CD4-positive, alpha-beta T cell treated with Interleukin-12 subunit alpha and Interleukin-12 subunit beta, for 1 hour (primary cell): ENCODE results near the gene SORCS2.

Experiments used
- DNase-seq: peaks from one replicate; pipeline ENCODE4 v3.0.0-alpha.2; 2020

The SORCS2 gene

DNA sequence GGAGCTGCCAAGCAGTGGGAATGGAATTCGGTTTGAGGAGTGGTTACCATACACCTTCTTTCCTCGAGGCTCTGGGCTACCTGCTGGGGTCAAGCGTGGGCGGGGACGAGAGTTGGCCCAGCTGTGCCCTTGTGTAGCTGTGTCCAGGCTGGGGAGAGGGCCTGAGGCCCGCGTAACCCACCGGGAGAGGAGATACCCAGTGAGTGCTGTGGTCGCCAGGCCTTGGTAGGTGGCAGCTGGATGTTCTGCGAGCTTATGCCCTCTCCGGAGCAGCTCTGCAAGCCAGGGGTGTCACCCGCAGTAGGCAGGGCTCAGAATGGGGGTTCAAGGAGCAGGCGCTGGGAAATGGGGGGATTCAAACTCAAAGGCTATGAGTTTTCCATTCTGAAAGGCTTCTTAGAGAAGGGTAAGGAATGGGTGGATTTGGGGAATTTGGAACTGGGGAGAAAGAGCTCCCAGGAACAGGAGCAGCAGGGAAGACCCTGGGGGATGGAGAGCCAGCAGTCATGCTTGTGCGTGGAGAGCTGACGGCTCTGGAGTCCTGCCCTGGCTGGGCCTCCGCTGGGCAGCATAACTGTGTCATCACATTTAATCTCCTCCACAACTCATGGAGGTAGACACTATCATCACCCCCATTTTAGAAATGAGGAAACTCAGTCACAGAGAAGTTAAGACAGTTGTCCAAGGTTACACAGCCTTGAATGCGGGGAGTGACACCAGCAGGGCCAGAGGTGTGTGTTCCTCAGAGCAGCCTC, 117.5 kb downstream of the SORCS2 start:
- DNase-seq, result no peak

- DNase-seq, result no peak
These were observed 118.1 kb downstream of the SORCS2 start for GRCh38 chr4:7310451-7310850.

- DNase-seq, result no peak
These were observed 118.9 kb downstream of the SORCS2 start for GRCh38 chr4:7311205-7311604.

GRCh38 chr4:7312691-7313090, 120.4 kb downstream of the SORCS2 start:
- no peak for DNase-seq

GRCh38 chr4:7313347-7313811, 121.0 kb downstream of the SORCS2 start:
- DNase-seq, result no peak

GRCh38 chr4:7313991-7314390, 121.7 kb downstream of the SORCS2 start:
- no peak for DNase-seq

GRCh38 chr4:7315286-7315685, 122.9 kb downstream of the SORCS2 start:
- DNase-seq, result no peak

GRCh38 chr4:7315935-7316334, 123.6 kb downstream of the SORCS2 start:
- DNase-seq, result no peak

- DNase-seq, result no peak
These were observed 126.7 kb downstream of the SORCS2 start for GRCh38 chr4:7319024-7319423.

DNA sequence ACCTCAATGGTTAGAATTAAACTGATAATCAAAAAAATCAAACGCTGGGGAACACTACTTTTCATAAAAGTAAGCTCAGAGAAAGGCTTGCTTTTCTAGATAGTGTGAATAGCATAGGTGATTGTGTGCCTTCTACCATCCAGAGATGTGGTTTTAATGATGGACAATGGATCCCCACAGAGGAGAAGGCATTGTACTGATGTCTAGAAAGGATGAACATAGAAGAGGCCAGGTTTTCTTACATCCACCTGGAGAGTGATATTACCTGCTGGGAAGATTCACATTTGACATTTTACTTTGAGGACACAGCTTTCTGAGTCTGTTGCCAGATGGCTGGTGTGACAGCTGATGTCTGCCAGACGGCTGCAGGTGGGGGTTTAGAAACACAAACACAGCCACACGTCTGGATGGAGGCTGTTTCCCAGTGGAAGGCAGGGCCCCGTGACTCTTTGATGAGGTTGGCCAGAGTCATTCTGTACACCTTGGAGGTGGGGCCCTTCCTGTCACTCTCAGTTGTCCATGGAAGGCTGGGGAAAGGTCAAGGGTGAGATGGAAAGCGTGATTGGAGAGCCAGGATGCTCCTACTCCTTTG, 128.0 kb downstream of the SORCS2 start:
- no peak for DNase-seq

DNA sequence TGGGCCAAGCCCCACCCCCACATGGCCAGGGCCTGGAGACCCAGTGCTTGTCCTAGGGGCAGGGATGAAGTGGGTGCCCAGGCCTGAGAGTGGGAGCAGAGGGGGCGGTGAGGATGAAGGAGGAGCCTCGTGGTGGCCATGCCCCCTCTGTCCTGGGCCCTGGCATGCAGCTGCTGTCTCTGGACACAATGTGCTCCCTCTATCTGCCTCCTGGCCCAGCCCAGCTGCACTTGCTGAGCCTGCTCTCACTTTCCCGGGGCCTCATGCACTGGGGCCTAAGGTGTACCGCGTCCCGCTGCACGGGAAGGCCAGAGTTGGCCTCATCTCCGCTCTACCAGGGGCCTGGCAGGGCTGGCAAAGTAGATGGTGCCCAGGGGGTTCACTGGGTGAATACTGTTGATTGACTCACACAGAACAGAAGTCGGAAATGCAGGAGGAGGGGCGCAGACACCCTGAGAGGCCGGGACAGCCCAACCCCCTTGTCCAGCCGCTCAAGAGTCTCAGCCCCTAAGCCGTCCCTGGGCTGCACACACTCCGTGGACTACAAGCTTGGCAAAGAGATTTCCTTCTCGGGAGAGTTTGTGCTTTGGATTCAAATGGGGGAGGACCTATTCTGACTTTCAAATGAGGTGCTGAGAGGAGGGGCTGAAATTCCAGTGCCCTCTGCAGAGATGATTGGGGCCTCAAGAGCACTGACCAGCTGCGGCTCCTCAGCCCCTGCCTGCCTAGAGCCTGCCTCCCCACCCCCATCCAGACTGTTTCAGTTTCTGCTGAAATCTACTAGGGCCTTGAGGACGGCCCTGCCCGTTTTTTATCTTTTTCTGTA, 130.0 kb downstream of the SORCS2 start:
- DNase-seq, result no peak

DNA sequence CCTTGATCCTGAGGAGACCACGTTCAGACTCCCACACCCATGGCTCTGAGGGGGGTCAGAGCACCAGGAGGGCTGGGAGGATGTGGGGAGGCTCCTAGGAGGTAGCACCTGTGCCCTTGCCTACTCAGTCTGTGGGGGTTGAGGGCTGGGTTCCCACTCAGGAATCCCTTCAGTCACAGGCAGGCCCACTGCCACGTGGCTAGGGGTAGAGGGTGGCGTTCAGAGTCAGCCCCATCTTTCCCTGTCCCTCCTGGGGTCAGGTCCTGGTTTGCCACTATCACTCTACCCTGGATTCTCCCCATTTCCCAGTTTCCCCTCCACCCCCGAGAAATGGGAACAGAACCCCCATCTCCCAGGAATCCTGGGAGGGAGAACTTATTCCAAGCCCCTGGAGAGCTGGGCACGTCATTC, 131.1 kb downstream of the SORCS2 start:
- DNase-seq, result no peak

DNA sequence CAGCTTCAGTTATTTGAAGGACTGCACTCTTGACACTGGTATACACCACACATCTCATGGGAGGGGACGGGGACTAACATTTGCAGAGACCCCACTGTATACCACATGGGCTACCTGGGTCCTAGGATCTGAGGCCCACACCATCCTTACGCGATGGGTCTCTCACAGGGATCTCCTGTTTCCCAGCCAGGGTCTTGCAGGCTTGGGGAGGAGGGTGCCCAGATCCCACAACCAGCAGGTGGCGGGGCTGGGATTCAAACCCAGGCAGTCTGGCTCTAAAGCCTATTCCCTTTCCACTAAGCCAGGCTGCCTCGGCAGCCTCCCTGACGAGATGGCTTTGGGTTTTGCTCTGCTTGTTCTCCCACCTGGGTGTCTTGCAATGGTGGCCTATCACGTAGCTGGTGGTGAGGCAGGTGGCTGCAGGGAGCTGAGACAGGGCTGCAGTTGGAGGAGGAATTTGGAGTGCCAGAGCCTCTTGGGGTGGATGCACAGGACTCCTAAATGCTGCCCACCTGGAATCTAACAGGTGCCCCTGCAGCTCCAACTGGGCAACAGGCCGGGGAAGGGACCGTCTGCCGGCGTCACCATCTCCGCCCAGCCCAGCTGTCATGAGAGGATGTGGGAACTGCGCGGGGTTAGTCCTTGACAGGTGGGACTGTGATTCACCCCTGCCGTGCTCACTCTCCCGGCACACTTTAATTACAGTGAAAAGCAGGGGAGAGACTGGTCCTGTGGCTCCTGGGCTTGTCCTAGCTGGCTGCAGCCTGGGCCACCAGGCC, 131.7 kb downstream of the SORCS2 start:
- DNase-seq, result no peak

DNA sequence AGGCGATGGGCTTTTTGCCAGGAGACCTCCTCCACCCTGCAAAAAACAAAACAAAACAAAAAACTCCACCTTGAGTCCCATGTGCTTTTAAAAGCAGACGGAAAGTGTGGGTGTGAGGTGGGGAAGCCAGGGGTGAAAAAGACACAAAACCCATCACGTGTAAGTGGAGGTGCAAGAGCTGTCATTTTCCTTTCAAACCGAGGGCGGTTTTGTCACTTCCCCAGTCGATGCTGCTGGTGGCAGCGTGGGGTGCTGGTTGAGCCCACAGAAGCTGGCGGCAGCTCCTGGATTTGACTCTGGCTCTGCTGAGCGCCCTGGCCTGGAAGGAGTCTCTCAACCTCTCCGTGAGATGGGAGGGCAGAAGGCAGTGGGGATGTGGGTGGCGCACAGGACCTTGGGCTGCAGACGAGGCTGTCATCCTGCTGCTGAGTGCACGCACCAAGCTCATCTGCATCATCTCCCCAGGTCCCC, 132.3 kb downstream of the SORCS2 start:
- peak; percentile 30 for DNase-seq

- DNase-seq, result no peak
These were observed 133.2 kb downstream of the SORCS2 start for GRCh38 chr4:7325541-7325940.

DNA sequence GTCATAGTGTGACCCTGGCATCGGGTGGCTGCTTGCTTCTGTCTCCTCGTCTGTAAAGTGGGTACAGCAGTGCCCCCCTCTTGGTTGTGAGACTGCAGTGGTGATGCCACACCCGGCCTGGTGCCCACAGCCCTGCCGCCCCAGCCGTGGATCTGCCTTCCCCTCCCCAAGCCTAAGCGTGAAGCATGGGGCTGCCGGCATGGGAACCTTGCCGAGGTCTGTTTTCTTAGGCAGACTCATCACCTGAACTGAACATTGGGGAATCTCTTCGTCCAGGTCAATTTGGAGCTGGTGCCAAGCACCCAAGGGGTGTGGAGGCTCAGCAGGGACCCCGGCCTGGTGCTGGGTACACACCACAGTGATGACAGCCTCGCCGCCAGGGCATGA, 134.0 kb downstream of the SORCS2 start:
- DNase-seq, result no peak

DNA sequence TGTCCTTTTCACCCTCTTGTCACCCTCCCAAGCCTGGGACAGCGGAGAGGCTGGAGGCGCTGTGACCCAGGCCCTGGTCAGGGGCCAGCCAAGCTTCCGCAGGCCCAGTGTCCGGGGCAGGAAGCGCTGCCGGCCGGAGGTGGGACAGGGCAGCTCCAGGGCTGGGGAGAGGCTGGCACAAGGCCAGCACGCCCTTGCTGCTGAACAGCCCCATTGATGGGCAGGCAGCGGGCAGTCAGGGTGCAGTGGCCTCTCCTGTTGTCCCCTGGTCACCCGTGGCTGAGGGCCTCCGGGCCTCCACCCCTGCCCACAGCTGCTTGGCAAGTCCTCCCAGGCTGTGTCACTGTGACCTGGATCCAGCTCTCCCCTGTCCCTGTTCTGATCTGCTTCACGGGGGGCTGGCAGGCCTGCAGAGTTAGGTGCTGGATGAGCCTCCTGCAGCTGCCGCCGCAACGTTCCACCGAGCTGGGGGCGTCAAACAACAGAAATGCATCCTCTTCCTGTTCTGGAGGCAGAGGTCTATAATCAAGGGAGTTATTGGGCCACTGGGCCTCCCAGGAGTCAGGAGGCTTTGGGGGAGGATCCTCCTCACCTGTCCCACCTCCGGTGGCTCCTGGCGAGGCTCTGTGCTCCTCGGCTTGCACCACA, 134.5 kb downstream of the SORCS2 start:
- no peak for DNase-seq

- DNase-seq, result no peak
These were observed 135.1 kb downstream of the SORCS2 start for GRCh38 chr4:7327341-7327885.

- DNase-seq, result no peak
These were observed 136.0 kb downstream of the SORCS2 start for GRCh38 chr4:7328162-7328912.

DNA sequence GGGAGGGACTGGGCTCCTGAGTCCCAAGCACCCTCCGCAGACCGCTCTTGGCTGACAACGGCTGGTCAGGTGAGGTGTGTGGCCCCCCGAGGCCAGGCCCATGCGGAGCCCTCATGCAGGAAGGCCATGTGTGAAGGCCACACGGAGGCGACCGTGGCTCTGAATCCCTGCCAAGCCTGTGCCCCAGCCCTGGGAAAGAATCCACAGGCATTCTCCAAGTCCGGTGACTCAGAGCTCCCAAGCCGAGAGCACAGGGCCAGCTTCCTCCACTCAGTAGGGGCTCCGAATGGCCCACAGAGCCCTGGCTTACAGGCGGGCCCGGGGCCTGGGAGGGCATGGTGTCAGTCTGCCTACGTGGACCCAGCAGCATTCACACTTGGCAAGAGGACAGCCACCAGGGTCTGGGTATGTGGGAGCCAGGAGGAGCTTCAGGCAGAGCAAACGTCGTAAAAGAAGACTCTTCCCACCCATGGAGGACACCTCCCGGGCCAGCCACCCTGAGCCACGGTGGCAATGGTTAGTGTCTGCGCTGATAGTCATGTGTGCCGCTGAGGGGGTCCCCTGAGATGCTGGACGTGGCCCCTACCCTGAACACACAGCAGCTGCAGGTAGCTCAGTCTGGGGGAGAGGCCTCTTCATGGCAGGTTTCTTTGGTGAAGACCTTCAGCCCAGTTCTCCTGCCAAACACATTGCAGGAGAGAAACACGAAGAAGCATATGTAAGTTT, 136.7 kb downstream of the SORCS2 start:
- no peak for DNase-seq
